Activated T-cell treated with anti-CD3 and anti-CD28 coated beads for 48 hours (primary cell): ENCODE data around the gene ALPP.
"Not testable (repeated sequence)": the region's sequence is repeated elsewhere in the genome, so short reads cannot be mapped to it uniquely, and the experiment has no call there.

Experiments used
- DNase-seq: peaks from one replicate; pipeline ENCODE4 v3.0.0-alpha.2; 2020; ENCODE audit warnings: low read depth

Gene ALPP

GRCh38 chr2:232378735-232379151, at the start of gene ALPP:
Gene ALPP (plus strand): TSS chr2:232378751. CDS start chr2:232378803, 52 bp downstream.
- not testable (repeated sequence) for DNase-seq

GRCh38 chr2:232329716-232330067, 48.9 kb upstream of the ALPP start:
- no peak for DNase-seq

- DNase-seq, result no peak
Observed at GRCh38 chr2:232330068-232330999, 48.2 kb upstream of the ALPP start.

- DNase-seq, result not testable (repeated sequence)
Observed at GRCh38 chr2:232331061-232331460, 47.5 kb upstream of the ALPP start.

GRCh38 chr2:232331641-232332040, 46.9 kb upstream of the ALPP start:
- DNase-seq, result not testable (repeated sequence)

GRCh38 chr2:232332244-232332939, 46.2 kb upstream of the ALPP start:
- DNase-seq, result not testable (repeated sequence)

GRCh38 chr2:232332940-232333259, 45.7 kb upstream of the ALPP start:
- DNase-seq, result no peak

- DNase-seq, result no peak
Observed at GRCh38 chr2:232333361-232334135, 45.0 kb upstream of the ALPP start.

GRCh38 chr2:232334136-232334884, 44.2 kb upstream of the ALPP start:
- not testable (repeated sequence) for DNase-seq

- DNase-seq, result not testable (repeated sequence)
Observed at GRCh38 chr2:232334885-232335205, 43.7 kb upstream of the ALPP start.

- not testable (repeated sequence) for DNase-seq
Observed at GRCh38 chr2:232335206-232335858, 43.2 kb upstream of the ALPP start.

GRCh38 chr2:232335859-232336215, 42.7 kb upstream of the ALPP start:
- no peak for DNase-seq

GRCh38 chr2:232336241-232336736, 42.3 kb upstream of the ALPP start:
- DNase-seq, result no peak

GRCh38 chr2:232336981-232337720, 41.4 kb upstream of the ALPP start:
- DNase-seq, result no peak

GRCh38 chr2:232338094-232338758, 40.3 kb upstream of the ALPP start:
- DNase-seq, result not testable (repeated sequence)

GRCh38 chr2:232338759-232339106, 39.8 kb upstream of the ALPP start:
- DNase-seq, result no peak

GRCh38 chr2:232339121-232340081, 39.1 kb upstream of the ALPP start:
- DNase-seq, result no peak

GRCh38 chr2:232340171-232340935, 38.2 kb upstream of the ALPP start:
- no peak for DNase-seq
